K562 (cell line): ENCODE data around the gene ACP5. TPM values are rescaled to one million over a fixed set of nuclear protein-coding genes. Genes with fewer than 3 reads are reported as not detected.

ENCODE experiments used
- ATAC-seq: fragments of 200-7000 bp; cut with Tn5 transposase; 3 replicates; pipeline ENCODE4 v1.9.1; 2020; ENCODE audit warnings: moderate library complexity
- BruUV-seq: library from RNA; stranded (reverse); fragments of 400-500 nt; replicated peaks from 2 replicates; lab custom pipeline; 2021; lab: Mats Ljungman, UMichigan
- CTCF ChIA-PET: fragments of 300-600 bp; formaldehyde crosslinking; extraction: SDS; loops from one replicate; lab custom pipeline; 2021; ENCODE audit warnings: low intra/inter-chr PET ratio; lab: Yijun Ruan, JAX
- POLR2A ChIA-PET: fragments of 300-600, 350-650 bp; sonication (Branson Sonifier 250); formaldehyde crosslinking; extraction: SDS; loops from one replicate; lab custom pipeline; 2021; ENCODE audit warnings: antibody characterized with exemption, inconsistent platforms; lab: Yijun Ruan, JAX
- DNase-seq, 4 experiments: peaks; one replicate each; pipeline versions ENCODE4 v3.0.0 to v3.0.0-alpha.2; 2011 to 2018; ENCODE audit warnings: low spot score in 3 of 4, mixed read lengths in 3 of 4; ENCODE audit errors: extremely low read depth in 1 of 4
- FAIRE-seq: peaks from 2 replicates; lab custom pipeline; 2011; peaks lifted over from hg19 to GRCh38; lab: Jason Lieb, UNC
- H2AFZ ChIP-seq: 2 replicates; pipeline ENCODE4 v1.6.0; 2011; ENCODE audit warnings: low read depth, low read length, control low read depth, inconsistent platforms
- H3K27ac ChIP-seq: fragments of 200-600 bp; 3 replicates; pipeline ENCODE4 v1.8.0; 2011; ENCODE audit warnings: low read depth, mild to moderate bottlenecking, control low read depth, inconsistent platforms, low read length, moderate library complexity, mixed read lengths; ENCODE audit errors: extremely low read depth
- H3K27me3 ChIP-seq, 2 experiments: fragments of 300-600 bp in 1 of 2; 2 replicates in 1 of 2; 3 replicates in 1 of 2; pipeline versions ENCODE4 v1.6.0 to v1.8.0; 2011; ENCODE audit warnings: inconsistent platforms in 2 of 2, low read length in 2 of 2, mild to moderate bottlenecking in 1 of 2, mixed read lengths in 1 of 2, moderate library complexity in 1 of 2; ENCODE audit not compliant: control insufficient read depth in 2 of 2, insufficient read depth in 2 of 2
- H3K36me3 ChIP-seq: fragments of 300-600 bp; 3 replicates; pipeline ENCODE4 v1.8.0; 2011; ENCODE audit warnings: mild to moderate bottlenecking, low read length, inconsistent platforms; ENCODE audit not compliant: control insufficient read depth, insufficient read depth
- H3K4me1 ChIP-seq, 2 experiments: fragments of 200-600 bp in 1 of 2; replicated peaks in 1 of 2; 2 replicates in 1 of 2; 3 replicates in 1 of 2; pipeline versions ENCODE4 v1.5.1 to v1.8.0; 2011; ENCODE audit warnings: inconsistent platforms in 2 of 2, low read length in 2 of 2, mild to moderate bottlenecking in 1 of 2, mixed read lengths in 1 of 2, moderate library complexity in 1 of 2; ENCODE audit not compliant: control insufficient read depth in 2 of 2, insufficient read depth in 2 of 2
- H3K4me2 ChIP-seq: 2 replicates; pipeline ENCODE4 v1.6.1; 2011; ENCODE audit warnings: low read length, control low read depth, inconsistent platforms, mixed read lengths; ENCODE audit not compliant: insufficient read depth
- H3K4me3 ChIP-seq: fragments of 200-600 bp; sonication (generic), shearing (Covaris generic); 2 replicates; pipeline ENCODE4 v1.5.1; 2016; ENCODE audit warnings: control low read depth, inconsistent platforms
- H3K79me2 ChIP-seq: fragments of 200-600 bp; 3 replicates; pipeline ENCODE4 v1.8.0; 2011; ENCODE audit warnings: low read length, inconsistent platforms; ENCODE audit not compliant: control insufficient read depth, insufficient read depth
- H3K9ac ChIP-seq, 2 experiments: 2 replicates each; pipeline versions ENCODE4 v1.6.0 to v1.6.1; 2011; ENCODE audit warnings: low read depth in 2 of 2, low read length in 2 of 2, control low read depth in 1 of 2, inconsistent platforms in 1 of 2, mild to moderate bottlenecking in 1 of 2, mixed read lengths in 1 of 2; ENCODE audit not compliant: insufficient read depth in 1 of 2
- H3K9me1 ChIP-seq: one replicate; pipeline ENCODE4 v1.6.0; 2011; ENCODE audit warnings: inconsistent platforms, mild to moderate bottlenecking, low read length, moderate library complexity; ENCODE audit not compliant: control insufficient read depth, insufficient read depth
- H3K9me3 ChIP-seq: replicated peaks from 2 replicates; pipeline ENCODE4 v1.5.1; 2011; ENCODE audit warnings: low read depth, low read length, inconsistent platforms; ENCODE audit not compliant: control insufficient read depth, insufficient read depth
- H4K20me1 ChIP-seq: replicated peaks from 2 replicates; pipeline ENCODE4 v1.6.1; 2011; ENCODE audit warnings: low read length, inconsistent platforms, mixed read lengths; ENCODE audit not compliant: control insufficient read depth, insufficient read depth
- ARID1B ChIP-seq: fragments of 450-650 bp; IDR thresholded peaks from 2 replicates; pipeline ENCODE4 v1.6.1; 2016; ENCODE audit warnings: antibody characterized with exemption, mild to moderate bottlenecking, inconsistent platforms
- ARID2 ChIP-seq: fragments of 450-650 bp; IDR thresholded peaks from 2 replicates; pipeline ENCODE4 v1.6.1; 2017; ENCODE audit warnings: antibody characterized with exemption, mild to moderate bottlenecking
- ATF1 ChIP-seq, 2 experiments: fragments of 450-650 bp in 1 of 2; IDR thresholded peaks; 2 replicates each; pipeline ENCODE4 v1.6.1; 2016; ENCODE audit warnings: missing compliant biosample characterization in 1 of 2, missing genetic modification characterization in 1 of 2
- CEBPB ChIP-seq: fragments of 450-650 bp; IDR thresholded peaks from 2 replicates; pipeline ENCODE4 v1.6.1; 2016; ENCODE audit warnings: missing genetic modification characterization, missing compliant biosample characterization
- E2F3 ChIP-seq: fragments of 250-450 bp; sonication (Bioruptor Pico); IDR thresholded peaks from 2 replicates; pipeline ENCODE4 v1.4.0; 2020; ENCODE audit warnings: mild to moderate bottlenecking
- ETV5 ChIP-seq: sonication (generic); formaldehyde crosslinking; IDR thresholded peaks from 2 replicates; pipeline ENCODE4 v1.4.0; 2020; ENCODE audit warnings: low read depth, mild to moderate bottlenecking, missing genetic modification reagents
- FOXP1 ChIP-seq: sonication (generic); formaldehyde crosslinking; IDR thresholded peaks from 2 replicates; pipeline ENCODE4 v1.8.0; 2022; ENCODE audit warnings: mild to moderate bottlenecking, missing genetic modification reagents
- MAFF ChIP-seq: IDR thresholded peaks from 2 replicates; pipeline ENCODE4 v1.6.1; 2012; ENCODE audit warnings: low read length, improper control_type of control experiment
- MTA1 ChIP-seq: fragments of 450-650 bp; IDR thresholded peaks from 2 replicates; pipeline ENCODE4 v1.6.1; 2017; ENCODE audit warnings: borderline replicate concordance
- PRPF4 ChIP-seq: fragments of 200-400 bp; formaldehyde crosslinking; IDR thresholded peaks from one replicate; pipeline ENCODE4 v1.6.1; 2017; ENCODE audit warnings: low read length, low read depth, mild to moderate bottlenecking; ENCODE audit not compliant: insufficient read depth, poor library complexity, severe bottlenecking
- SIN3A ChIP-seq, 2 experiments: fragments of 150-350 bp in 1 of 2; IDR thresholded peaks; 2 replicates each; pipeline ENCODE4 v1.6.1; 2011 to 2016; ENCODE audit warnings: borderline replicate concordance in 2 of 2, low read depth in 2 of 2, low read length in 2 of 2, mild to moderate bottlenecking in 2 of 2, moderate library complexity in 2 of 2; ENCODE audit not compliant: control insufficient read depth in 1 of 2
- SMC3 ChIP-seq: conservative IDR thresholded peaks from 2 replicates; pipeline ENCODE4 v1.6.1; 2011; ENCODE audit warnings: low read depth, low read length, improper control_type of control experiment; ENCODE audit not compliant: insufficient read depth
- XRCC5 ChIP-seq: fragments of 200-400 bp; formaldehyde crosslinking; IDR thresholded peaks from 2 replicates; pipeline ENCODE4 v1.6.1; 2017; ENCODE audit warnings: low read depth, mild to moderate bottlenecking, low read length
- ZNF133 ChIP-seq: fragments of 250-450 bp; sonication (Bioruptor Pico); IDR thresholded peaks from 2 replicates; pipeline ENCODE4 v1.4.0; 2020; ENCODE audit warnings: mild to moderate bottlenecking
- ZNF143 ChIP-seq: sonication (generic); formaldehyde crosslinking; IDR thresholded peaks from 2 replicates; pipeline ENCODE4 v1.9.0; 2022; ENCODE audit warnings: mild to moderate bottlenecking, missing genetic modification reagents
- WGBS: fragments of 100-300 bp; shearing (Covaris generic); methylation state at CpG from one replicate; pipeline ENCODE4 v1.1.6; 2016; ENCODE audit warnings: low coverage, mixed read lengths; ENCODE audit not compliant: insufficient coverage; ENCODE audit errors: missing lambda C conversion rate; 5-methylcytosine and 5-hydroxymethylcytosine counted together
- in situ Hi-C: fragments of 300-500 bp; cut with MboI; formaldehyde crosslinking; loops from 4 replicates; pipeline ENCODE4 v1.15.0; 2018; ENCODE audit warnings: inconsistent platforms, mixed read lengths
- intact Hi-C: fragments of 100-400 bp; cut with micrococcal nuclease; formaldehyde crosslinking; loops from 2 replicates; pipeline ENCODE4 v1.14.2; 2022
- polyA plus RNA-seq, 8 experiments: library from polyadenylated mRNA; depleted of rRNA in 4 of 8; stranded (reverse) in 5 of 8; unstranded in 3 of 8; fragments of >200 nt; fragmentation: Nextera tagmentation in 2 of 8; fragmentation: Illumina TruSeq in 1 of 8; extraction: Ambion mirVana in 2 of 8; extraction: Trizol in 1 of 8; gene quantifications; 2 replicates each; pipeline versions ENCODE4 v1.2.1 to v1.2.3, GENCODE V29; 2011 to 2014; ENCODE audit warnings: inconsistent platforms in 1 of 8, missing spikeins in 1 of 8
- total RNA-seq, 7 experiments: library from RNA; depleted of rRNA in 6 of 7; stranded (reverse); fragments of >200 nt in 6 of 7; fragmentation: Illumina TruSeq in 2 of 7; extraction: Trizol in 2 of 7; gene quantifications; 2 replicates each; pipeline versions ENCODE4 v1.2.1 to v1.2.3, GENCODE V29; 2011 to 2021; ENCODE audit warnings: low replicate concordance in 1 of 7
- TF ChIP-seq, protein P1 (sequence below): sonication (generic); formaldehyde crosslinking; IDR thresholded peaks from 2 replicates; pipeline ENCODE4 v1.8.0; 2023; ENCODE audit warnings: missing genetic modification reagents, mild to moderate bottlenecking, borderline replicate concordance
- TF ChIP-seq, protein P2 (sequence below): fragments of 450-650 bp; IDR thresholded peaks from 2 replicates; pipeline ENCODE4 v1.7.0; 2016; ENCODE audit warnings: borderline replicate concordance

The ACP5 gene
- total and polyA plus RNA-seq, 9 of the 15 experiments (the other 6 are each of a cell fraction or from before 2014, with no cell fraction given), result 0.06 to 1.1 (median 0.31) TPM; not detected in 1

DNA sequence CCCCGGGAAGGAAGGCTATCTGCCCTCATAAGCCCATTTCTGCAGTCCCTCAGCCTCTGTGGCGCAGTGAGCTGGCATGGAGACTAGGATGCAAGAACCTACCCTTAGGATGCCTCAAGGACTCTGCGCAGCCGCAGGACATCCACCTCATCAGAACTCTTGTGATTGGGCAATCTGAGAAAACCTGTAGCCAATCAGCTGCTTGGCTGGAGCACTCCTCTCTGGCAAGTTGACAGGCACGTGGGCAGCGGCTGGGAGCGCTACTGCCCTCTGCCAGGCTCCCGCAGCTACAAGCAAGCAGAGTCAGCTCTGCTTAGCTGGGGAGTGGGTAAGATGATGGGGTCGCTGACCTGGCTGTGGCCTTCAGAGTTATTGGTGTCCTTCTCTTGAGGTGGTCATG is 47.0 kb downstream of the ACP5 start:
- POLR2A ChIA-PET, result interaction anchor here (0.6 kb wide), 1 partner anchor 33 kb away, joined by 4 read pairs; no protein-coding TSS in a partner anchor
- H3K27me3 ChIP-seq, result no peaks in the 10 kb centered on the region
- 0 out of 2 replicates have a peak overlapping the region, but pooled peaks have one; percentile 1 for H2AFZ ChIP-seq
- H3K9me3 ChIP-seq, result no peaks in the 10 kb centered on the region
- H4K20me1 ChIP-seq, result no peaks in the 10 kb centered on the region
- DNase-seq (peak; percentile 80 to 87 (median 82)), ATAC-seq (peak; percentile 52), FAIRE-seq (peak; percentile 61)
- H3K79me2 ChIP-seq, result peaks cover 23% of the 10 kb centered on the region
- H3K27ac ChIP-seq, result no peak overlapping the region
- no peak overlapping the region for H3K4me3 ChIP-seq
- H3K36me3 ChIP-seq, result peaks cover 6% of the 10 kb centered on the region; the same call in 2 of the 3 replicates
- in situ Hi-C loops, result no loop called here
- no peaks in the 10 kb centered on the region for H3K9me1 ChIP-seq
- CTCF ChIA-PET, result no interaction called here
- H3K4me2 ChIP-seq, result no peak overlapping the region
- no peak overlapping the region for H3K9ac ChIP-seq
- intact Hi-C loops, result no loop called here
- WGBS, result 50% methylated on average over 9 of the region's 9 CpGs
- H3K4me1 ChIP-seq, result peaks cover 8 to 20% of the 10 kb centered on the region in 2 experiments; a peak in 4 of 5 replicates
- BruUV-seq, result no TSS peak
- TF ChIP-seq CEBPB (tag), result peak; percentile 69
- TF ChIP-seq, protein P1, sequence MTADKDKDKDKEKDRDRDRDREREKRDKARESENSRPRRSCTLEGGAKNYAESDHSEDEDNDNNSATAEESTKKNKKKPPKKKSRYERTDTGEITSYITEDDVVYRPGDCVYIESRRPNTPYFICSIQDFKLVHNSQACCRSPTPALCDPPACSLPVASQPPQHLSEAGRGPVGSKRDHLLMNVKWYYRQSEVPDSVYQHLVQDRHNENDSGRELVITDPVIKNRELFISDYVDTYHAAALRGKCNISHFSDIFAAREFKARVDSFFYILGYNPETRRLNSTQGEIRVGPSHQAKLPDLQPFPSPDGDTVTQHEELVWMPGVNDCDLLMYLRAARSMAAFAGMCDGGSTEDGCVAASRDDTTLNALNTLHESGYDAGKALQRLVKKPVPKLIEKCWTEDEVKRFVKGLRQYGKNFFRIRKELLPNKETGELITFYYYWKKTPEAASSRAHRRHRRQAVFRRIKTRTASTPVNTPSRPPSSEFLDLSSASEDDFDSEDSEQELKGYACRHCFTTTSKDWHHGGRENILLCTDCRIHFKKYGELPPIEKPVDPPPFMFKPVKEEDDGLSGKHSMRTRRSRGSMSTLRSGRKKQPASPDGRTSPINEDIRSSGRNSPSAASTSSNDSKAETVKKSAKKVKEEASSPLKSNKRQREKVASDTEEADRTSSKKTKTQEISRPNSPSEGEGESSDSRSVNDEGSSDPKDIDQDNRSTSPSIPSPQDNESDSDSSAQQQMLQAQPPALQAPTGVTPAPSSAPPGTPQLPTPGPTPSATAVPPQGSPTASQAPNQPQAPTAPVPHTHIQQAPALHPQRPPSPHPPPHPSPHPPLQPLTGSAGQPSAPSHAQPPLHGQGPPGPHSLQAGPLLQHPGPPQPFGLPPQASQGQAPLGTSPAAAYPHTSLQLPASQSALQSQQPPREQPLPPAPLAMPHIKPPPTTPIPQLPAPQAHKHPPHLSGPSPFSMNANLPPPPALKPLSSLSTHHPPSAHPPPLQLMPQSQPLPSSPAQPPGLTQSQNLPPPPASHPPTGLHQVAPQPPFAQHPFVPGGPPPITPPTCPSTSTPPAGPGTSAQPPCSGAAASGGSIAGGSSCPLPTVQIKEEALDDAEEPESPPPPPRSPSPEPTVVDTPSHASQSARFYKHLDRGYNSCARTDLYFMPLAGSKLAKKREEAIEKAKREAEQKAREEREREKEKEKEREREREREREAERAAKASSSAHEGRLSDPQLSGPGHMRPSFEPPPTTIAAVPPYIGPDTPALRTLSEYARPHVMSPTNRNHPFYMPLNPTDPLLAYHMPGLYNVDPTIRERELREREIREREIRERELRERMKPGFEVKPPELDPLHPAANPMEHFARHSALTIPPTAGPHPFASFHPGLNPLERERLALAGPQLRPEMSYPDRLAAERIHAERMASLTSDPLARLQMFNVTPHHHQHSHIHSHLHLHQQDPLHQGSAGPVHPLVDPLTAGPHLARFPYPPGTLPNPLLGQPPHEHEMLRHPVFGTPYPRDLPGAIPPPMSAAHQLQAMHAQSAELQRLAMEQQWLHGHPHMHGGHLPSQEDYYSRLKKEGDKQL (CRISPR knock-in tag), result no peak
- no peak for TF ChIP-seq MAFF
- TF ChIP-seq ARID2, result no peak
- no peak for TF ChIP-seq E2F3 (CRISPR knock-in tag)
- TF ChIP-seq SMC3, result no peak
- TF ChIP-seq ARID1B, result no peak
- no peak for TF ChIP-seq XRCC5
- 0 out of 4 replicates have a peak, but pooled peaks of 1 of the 2 experiments have one; percentile 34 for TF ChIP-seq SIN3A (IDR thresholded peaks at IDR 0.05; ENCODE audit: borderline replicate concordance in 2 of 2, control insufficient read depth in 1 of 2, low read depth in 2 of 2, low read length in 2 of 2)
- TF ChIP-seq ZNF133 (CRISPR knock-in tag), result no peak
- TF ChIP-seq ZNF143 (CRISPR knock-in tag), result no peak
- TF ChIP-seq ETV5, result no peak
- no peak for TF ChIP-seq MTA1
- TF ChIP-seq PRPF4, result no peak
- TF ChIP-seq, protein P2, sequence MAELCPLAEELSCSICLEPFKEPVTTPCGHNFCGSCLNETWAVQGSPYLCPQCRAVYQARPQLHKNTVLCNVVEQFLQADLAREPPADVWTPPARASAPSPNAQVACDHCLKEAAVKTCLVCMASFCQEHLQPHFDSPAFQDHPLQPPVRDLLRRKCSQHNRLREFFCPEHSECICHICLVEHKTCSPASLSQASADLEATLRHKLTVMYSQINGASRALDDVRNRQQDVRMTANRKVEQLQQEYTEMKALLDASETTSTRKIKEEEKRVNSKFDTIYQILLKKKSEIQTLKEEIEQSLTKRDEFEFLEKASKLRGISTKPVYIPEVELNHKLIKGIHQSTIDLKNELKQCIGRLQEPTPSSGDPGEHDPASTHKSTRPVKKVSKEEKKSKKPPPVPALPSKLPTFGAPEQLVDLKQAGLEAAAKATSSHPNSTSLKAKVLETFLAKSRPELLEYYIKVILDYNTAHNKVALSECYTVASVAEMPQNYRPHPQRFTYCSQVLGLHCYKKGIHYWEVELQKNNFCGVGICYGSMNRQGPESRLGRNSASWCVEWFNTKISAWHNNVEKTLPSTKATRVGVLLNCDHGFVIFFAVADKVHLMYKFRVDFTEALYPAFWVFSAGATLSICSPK, result no peak
- no peak for TF ChIP-seq ATF1 (CRISPR knock-in tag; IDR thresholded peaks at IDR 0.05)
- no peak for TF ChIP-seq ATF1 (tag; IDR thresholded peaks at IDR 0.05)
- no peak for TF ChIP-seq FOXP1 (CRISPR knock-in tag)
